ENCODE data around the gene GTF2H2.
"Not testable (repeated sequence)": the region's sequence is repeated elsewhere in the genome, so short reads cannot be mapped to it uniquely, and the experiment has no call there.

Gene GTF2H2

DNA sequence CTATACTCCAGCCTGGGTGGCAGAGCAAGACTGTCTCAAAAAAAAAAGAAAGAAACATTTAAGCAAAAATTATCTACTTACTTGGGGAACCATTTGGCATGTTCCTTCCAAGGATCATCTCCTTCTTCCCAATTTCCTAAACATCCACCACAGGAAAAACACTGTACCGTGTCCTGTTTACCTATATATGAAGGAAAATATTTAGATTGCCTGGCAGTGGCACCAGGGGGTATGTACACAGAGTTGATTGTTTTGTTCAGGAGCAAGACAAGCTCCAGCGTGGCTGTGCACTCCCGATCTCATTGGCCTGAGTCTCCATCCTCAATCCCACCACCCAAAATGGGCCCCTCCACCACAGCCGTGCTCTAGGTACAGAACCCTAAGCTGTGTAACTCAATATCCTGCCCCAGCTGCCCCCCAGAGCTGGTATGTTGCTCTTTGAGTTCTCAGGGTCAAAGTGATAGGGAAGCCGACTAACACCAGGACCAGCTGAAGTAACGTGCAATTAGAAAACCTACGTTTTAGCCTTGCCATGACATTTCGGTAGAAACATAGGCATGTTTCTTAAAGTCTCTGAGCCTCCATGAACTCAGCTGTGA lies 56.2 kb downstream of the GTF2H2 start:
- DNase-seq = no peak

DNA sequence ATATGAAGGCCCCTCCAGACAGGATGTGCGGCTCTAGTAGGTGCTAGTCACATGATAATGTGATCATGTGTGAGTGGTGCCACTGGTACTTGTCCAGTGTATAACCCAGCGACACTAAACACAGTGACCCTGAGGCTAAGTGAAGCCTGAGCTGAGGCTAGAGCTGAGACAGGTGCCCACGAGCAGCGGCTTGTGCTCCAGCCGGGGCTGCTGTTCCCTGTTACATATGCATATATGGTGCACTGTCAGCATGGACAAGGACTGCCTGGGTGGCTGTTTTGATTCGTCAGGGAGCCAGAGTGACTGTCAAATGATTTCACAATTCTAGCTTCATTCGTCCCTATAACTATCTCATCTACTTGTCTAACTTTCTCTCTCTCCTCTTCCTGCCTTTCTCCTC lies 60.5 kb downstream of the GTF2H2 start:
- DNase-seq = not testable (repeated sequence)

Measured in inflammatory macrophage treated with lipopolysaccharide for 1 hour (primary cell).